K562 (cell line): ENCODE data around the gene TRIM14. TPM values are rescaled to one million over a fixed set of nuclear protein-coding genes. Genes with fewer than 3 reads are reported as not detected.
"Not testable (repeated sequence)": the region's sequence is repeated elsewhere in the genome, so short reads cannot be mapped to it uniquely, and the experiment has no call there.

Experiments
- ATAC-seq: fragments of 200-7000 bp; cut with Tn5 transposase; 3 replicates; pipeline ENCODE4 v1.9.1; 2020; ENCODE audit warnings: moderate library complexity
- BruUV-seq: library from RNA; stranded (reverse); fragments of 400-500 nt; replicated peaks from 2 replicates; lab custom pipeline; 2021; lab: Mats Ljungman, UMichigan
- CTCF ChIA-PET: fragments of 300-600 bp; formaldehyde crosslinking; extraction: SDS; loops from one replicate; lab custom pipeline; 2021; ENCODE audit warnings: low intra/inter-chr PET ratio; lab: Yijun Ruan, JAX
- POLR2A ChIA-PET: fragments of 300-600, 350-650 bp; sonication (Branson Sonifier 250); formaldehyde crosslinking; extraction: SDS; loops from one replicate; lab custom pipeline; 2021; ENCODE audit warnings: antibody characterized with exemption, inconsistent platforms; lab: Yijun Ruan, JAX
- DNase-seq, 4 experiments: peaks; one replicate each; pipeline versions ENCODE4 v3.0.0 to v3.0.0-alpha.2; 2011 to 2018; ENCODE audit warnings: low spot score in 3 of 4, mixed read lengths in 3 of 4; ENCODE audit errors: extremely low read depth in 1 of 4
- FAIRE-seq: peaks from 2 replicates; lab custom pipeline; 2011; peaks lifted over from hg19 to GRCh38; lab: Jason Lieb, UNC
- H2AFZ ChIP-seq: 2 replicates; pipeline ENCODE4 v1.6.0; 2011; ENCODE audit warnings: low read depth, low read length, control low read depth, inconsistent platforms
- H3K27ac ChIP-seq: fragments of 200-600 bp; 3 replicates; pipeline ENCODE4 v1.8.0; 2011; ENCODE audit warnings: low read depth, mild to moderate bottlenecking, control low read depth, inconsistent platforms, low read length, moderate library complexity, mixed read lengths; ENCODE audit errors: extremely low read depth
- H3K27me3 ChIP-seq, 2 experiments: fragments of 300-600 bp in 1 of 2; 2 replicates in 1 of 2; 3 replicates in 1 of 2; pipeline versions ENCODE4 v1.6.0 to v1.8.0; 2011; ENCODE audit warnings: inconsistent platforms in 2 of 2, low read length in 2 of 2, mild to moderate bottlenecking in 1 of 2, mixed read lengths in 1 of 2, moderate library complexity in 1 of 2; ENCODE audit not compliant: control insufficient read depth in 2 of 2, insufficient read depth in 2 of 2
- H3K36me3 ChIP-seq: fragments of 300-600 bp; 3 replicates; pipeline ENCODE4 v1.8.0; 2011; ENCODE audit warnings: mild to moderate bottlenecking, low read length, inconsistent platforms; ENCODE audit not compliant: control insufficient read depth, insufficient read depth
- H3K4me1 ChIP-seq, 2 experiments: fragments of 200-600 bp in 1 of 2; replicated peaks in 1 of 2; 2 replicates in 1 of 2; 3 replicates in 1 of 2; pipeline versions ENCODE4 v1.5.1 to v1.8.0; 2011; ENCODE audit warnings: inconsistent platforms in 2 of 2, low read length in 2 of 2, mild to moderate bottlenecking in 1 of 2, mixed read lengths in 1 of 2, moderate library complexity in 1 of 2; ENCODE audit not compliant: control insufficient read depth in 2 of 2, insufficient read depth in 2 of 2
- H3K4me2 ChIP-seq: 2 replicates; pipeline ENCODE4 v1.6.1; 2011; ENCODE audit warnings: low read length, control low read depth, inconsistent platforms, mixed read lengths; ENCODE audit not compliant: insufficient read depth
- H3K4me3 ChIP-seq: fragments of 200-600 bp; sonication (generic), shearing (Covaris generic); 2 replicates; pipeline ENCODE4 v1.5.1; 2016; ENCODE audit warnings: control low read depth, inconsistent platforms
- H3K79me2 ChIP-seq: fragments of 200-600 bp; 3 replicates; pipeline ENCODE4 v1.8.0; 2011; ENCODE audit warnings: low read length, inconsistent platforms; ENCODE audit not compliant: control insufficient read depth, insufficient read depth
- H3K9ac ChIP-seq, 2 experiments: 2 replicates each; pipeline versions ENCODE4 v1.6.0 to v1.6.1; 2011; ENCODE audit warnings: low read depth in 2 of 2, low read length in 2 of 2, control low read depth in 1 of 2, inconsistent platforms in 1 of 2, mild to moderate bottlenecking in 1 of 2, mixed read lengths in 1 of 2; ENCODE audit not compliant: insufficient read depth in 1 of 2
- H3K9me1 ChIP-seq: one replicate; pipeline ENCODE4 v1.6.0; 2011; ENCODE audit warnings: inconsistent platforms, mild to moderate bottlenecking, low read length, moderate library complexity; ENCODE audit not compliant: control insufficient read depth, insufficient read depth
- H3K9me3 ChIP-seq: replicated peaks from 2 replicates; pipeline ENCODE4 v1.5.1; 2011; ENCODE audit warnings: low read depth, low read length, inconsistent platforms; ENCODE audit not compliant: control insufficient read depth, insufficient read depth
- H4K20me1 ChIP-seq: replicated peaks from 2 replicates; pipeline ENCODE4 v1.6.1; 2011; ENCODE audit warnings: low read length, inconsistent platforms, mixed read lengths; ENCODE audit not compliant: control insufficient read depth, insufficient read depth
- CBFA2T3 ChIP-seq: fragments of 450-650 bp; IDR thresholded peaks from 2 replicates; pipeline ENCODE4 v1.6.1; 2017
- POLR2G ChIP-seq: fragments of 200-400 bp; formaldehyde crosslinking; IDR thresholded peaks from 2 replicates; pipeline ENCODE4 v1.6.1; 2017; ENCODE audit warnings: low read depth, mild to moderate bottlenecking, antibody characterized with exemption, low read length, moderate library complexity
- ZNF140 ChIP-seq: fragments of 250-450 bp; sonication (Bioruptor Pico); IDR thresholded peaks from 2 replicates; pipeline ENCODE4 v1.8.0; 2021; ENCODE audit warnings: moderate library complexity, mild to moderate bottlenecking, inconsistent platforms
- ZNF282 ChIP-seq: sonication (generic); formaldehyde crosslinking; IDR thresholded peaks from 2 replicates; pipeline ENCODE4 v1.8.1; 2023; ENCODE audit warnings: missing genetic modification reagents
- ZNF57 ChIP-seq: fragments of 450-650 bp; formaldehyde crosslinking; IDR thresholded peaks from 2 replicates; pipeline ENCODE4 v1.4.0; 2020; ENCODE audit warnings: mild to moderate bottlenecking, moderate library complexity
- WGBS: fragments of 100-300 bp; shearing (Covaris generic); methylation state at CpG from one replicate; pipeline ENCODE4 v1.1.6; 2016; ENCODE audit warnings: low coverage, mixed read lengths; ENCODE audit not compliant: insufficient coverage; ENCODE audit errors: missing lambda C conversion rate; 5-methylcytosine and 5-hydroxymethylcytosine counted together
- in situ Hi-C: fragments of 300-500 bp; cut with MboI; formaldehyde crosslinking; loops from 4 replicates; pipeline ENCODE4 v1.15.0; 2018; ENCODE audit warnings: inconsistent platforms, mixed read lengths
- intact Hi-C: fragments of 100-400 bp; cut with micrococcal nuclease; formaldehyde crosslinking; loops from 2 replicates; pipeline ENCODE4 v1.14.2; 2022
- polyA plus RNA-seq, 8 experiments: library from polyadenylated mRNA; depleted of rRNA in 4 of 8; stranded (reverse) in 5 of 8; unstranded in 3 of 8; fragments of >200 nt; fragmentation: Nextera tagmentation in 2 of 8; fragmentation: Illumina TruSeq in 1 of 8; extraction: Ambion mirVana in 2 of 8; extraction: Trizol in 1 of 8; gene quantifications; 2 replicates each; pipeline versions ENCODE4 v1.2.1 to v1.2.3, GENCODE V29; 2011 to 2014; ENCODE audit warnings: inconsistent platforms in 1 of 8, missing spikeins in 1 of 8
- small RNA-seq: library from RNA; depleted of rRNA; stranded (forward); fragments of <200 nt; gene quantifications from one replicate; pipeline ENCODE3, GENCODE V24; 2014
- total RNA-seq, 7 experiments: library from RNA; depleted of rRNA in 6 of 7; stranded (reverse); fragments of >200 nt in 6 of 7; fragmentation: Illumina TruSeq in 2 of 7; extraction: Trizol in 2 of 7; gene quantifications; 2 replicates each; pipeline versions ENCODE4 v1.2.1 to v1.2.3, GENCODE V29; 2011 to 2021; ENCODE audit warnings: low replicate concordance in 1 of 7

The TRIM14 gene
- total and polyA plus RNA-seq, 9 of the 15 experiments (the other 6 are each of a cell fraction or from before 2014, with no cell fraction given): 7.6 to 41.0 (median 17.9) TPM

DNA sequence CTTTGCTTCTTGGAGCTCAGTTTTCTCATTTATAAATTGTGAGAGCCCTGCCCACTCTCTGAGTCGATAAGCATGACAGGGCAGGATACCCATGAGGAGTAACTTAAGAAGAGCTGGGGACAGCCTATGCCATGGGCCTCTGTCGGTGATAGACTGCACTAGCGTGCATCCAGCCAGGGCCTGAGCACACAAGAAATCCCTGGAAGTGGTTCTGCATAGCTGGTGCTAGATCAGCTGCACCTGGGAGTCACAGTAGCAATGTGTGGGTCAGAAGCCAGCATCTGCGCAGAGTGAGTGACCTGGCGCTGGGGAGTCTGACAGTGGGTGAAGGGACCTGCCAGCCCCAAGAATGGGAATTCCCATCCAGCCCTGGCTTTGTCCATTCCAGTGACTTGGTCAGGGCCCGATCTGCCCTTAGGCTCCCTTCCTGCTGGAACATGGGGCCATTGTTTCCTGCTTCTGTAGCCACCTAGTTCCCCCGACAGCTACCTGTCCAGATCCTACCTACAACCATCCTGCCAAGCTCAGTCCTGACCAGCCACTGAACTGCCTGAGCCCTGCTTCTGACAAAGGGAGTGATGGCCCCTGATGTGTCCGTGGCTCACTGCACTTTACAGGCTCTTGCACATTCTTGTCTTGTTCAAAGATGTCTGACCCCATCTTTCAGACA is 98.4 kb downstream of the TRIM14 start:
- no TSS peak for BruUV-seq
- no peaks in the 10 kb centered on the region; a peak in 1 of 5 replicates for H3K4me1 ChIP-seq
- peak; percentile 35 for FAIRE-seq
- no peak overlapping the region for H3K4me3 ChIP-seq
- H3K4me2 ChIP-seq: no peak overlapping the region
- H3K9me1 ChIP-seq: no peaks in the 10 kb centered on the region
- 80% methylated on average over 7 of the region's 8 CpGs for WGBS
- TF ChIP-seq ZNF140: no peak
- peak; percentile 41; the same call in 1 of the 2 replicates for TF ChIP-seq POLR2G
- TF ChIP-seq CBFA2T3: no peak
- no peak for TF ChIP-seq ZNF282 (CRISPR knock-in tag)
- TF ChIP-seq ZNF57 (CRISPR knock-in tag): no peak
- H2AFZ ChIP-seq: no peak overlapping the region
- POLR2A ChIA-PET: interaction anchor here (0.7 to 2.6 kb wide), 7 partner anchors 10 to 99 kb away, joined by 3 to 10 read pairs (median 4); no protein-coding TSS in a partner anchor
- peak; percentile 22 for ATAC-seq
- peak overlapping the region in 1 of 2 experiments; percentile 17; a peak in 1 of 4 replicates for H3K9ac ChIP-seq
- H3K36me3 ChIP-seq: peaks cover 54% of the 10 kb centered on the region
- no peaks in the 10 kb centered on the region for H3K27me3 ChIP-seq
- intact Hi-C loops: no loop called here
- no peak for DNase-seq
- H4K20me1 ChIP-seq: peaks cover 4% of the 10 kb centered on the region; the same call in 1 of the 2 replicates
- H3K79me2 ChIP-seq: no peaks in the 10 kb centered on the region
- no peaks in the 10 kb centered on the region for H3K9me3 ChIP-seq
- no peak overlapping the region for H3K27ac ChIP-seq
- CTCF ChIA-PET: no interaction called here
- in situ Hi-C loops: no loop called here

DNA sequence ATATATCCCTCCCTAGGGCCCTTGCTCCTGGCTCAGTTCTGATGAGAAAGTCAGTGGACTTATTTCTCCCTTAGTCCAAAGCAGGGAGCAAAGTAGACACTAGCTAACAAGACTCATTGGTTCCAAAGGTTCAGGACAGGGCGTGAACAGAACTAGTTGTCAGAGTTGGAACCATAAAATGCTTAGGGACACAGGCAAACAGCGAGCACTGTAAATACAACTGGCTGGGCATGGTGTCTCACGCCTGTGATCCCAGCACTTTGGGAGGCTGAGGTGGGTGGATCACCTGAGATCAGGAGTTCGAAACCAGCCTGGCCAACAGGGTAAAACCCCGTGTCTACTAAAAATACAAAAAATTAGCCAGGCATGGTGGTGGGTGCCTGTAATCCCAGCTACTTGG is 99.2 kb downstream of the TRIM14 start:
- H3K9me3 ChIP-seq, H3K4me3 ChIP-seq, H3K9me1 ChIP-seq, H3K79me2 ChIP-seq, in situ Hi-C loops, H2AFZ ChIP-seq, intact Hi-C loops, DNase-seq, CTCF ChIA-PET, FAIRE-seq, H4K20me1 ChIP-seq, H3K9ac ChIP-seq, H3K4me1 ChIP-seq, H3K4me2 ChIP-seq, H3K27me3 ChIP-seq, BruUV-seq: not testable (repeated sequence)
- peak; percentile 2; the same call in 2 of the 3 replicates for ATAC-seq
- 71% methylated on average over 5 of the region's 5 CpGs for WGBS
- H3K36me3 ChIP-seq: peaks cover 62% of the 10 kb centered on the region
- POLR2A ChIA-PET: interaction anchor here (0.9 to 2.6 kb wide), 7 partner anchors 9 to 98 kb away, joined by 3 to 10 read pairs (median 4); partner anchors contain the start of gene TRMO
- peak overlapping the region; percentile 36; the same call in 1 of the 3 replicates for H3K27ac ChIP-seq

Small RNA genes within 50 kb of the gene (small RNA-seq; reads per million reads assigned to genes)
- gene RF00017 (not detected), gene RNU6-918P (not detected)

Other genes starting within 250 kb of the TRIM14 start
- 16.2 and 16.7 TPM in 2 replicates for gene TRMO, start 196.7 kb downstream of the TRIM14 start, total RNA-seq (2014; rRNA removed)
- 16.2 and 18.4 TPM in 2 replicates for gene TRMO, start 196.7 kb downstream of the TRIM14 start, total RNA-seq (2014; rRNA removed; fragmentation: Illumina TruSeq; extraction: Trizol)
- 22.4 and 22.9 TPM in 2 replicates for gene TRMO, start 196.7 kb downstream of the TRIM14 start, total RNA-seq (2015; rRNA removed; fragmentation: Illumina TruSeq; extraction: Trizol)
- 12.2 and 12.5 TPM in 2 replicates for gene TRMO, start 196.7 kb downstream of the TRIM14 start, total RNA-seq (2021)
- gene TRMO, start 196.7 kb downstream of the TRIM14 start, polyA plus RNA-seq (2011; rRNA removed): 14.2 and 16.3 TPM in 2 replicates
- gene TRMO, start 196.7 kb downstream of the TRIM14 start, polyA plus RNA-seq (2014; fragmentation: Illumina TruSeq; extraction: Trizol): 17.2 and 20.0 TPM in 2 replicates
- gene TRMO, start 196.7 kb downstream of the TRIM14 start, polyA plus RNA-seq (2014; fragmentation: Nextera tagmentation; extraction: Ambion mirVana): 10 to 100 TPM in 1 of 2 experiments, 1 to 10 TPM in 1; 5.6 to 12.8 TPM
- gene TRMO, start 196.7 kb downstream of the TRIM14 start, polyA plus RNA-seq (2014; rRNA removed): 17.2 and 18.4 TPM in 2 replicates
- 107 and 116 TPM in 2 replicates for gene HEMGN, start 181.1 kb downstream of the TRIM14 start, total RNA-seq (2014; rRNA removed)
- 182 and 209 TPM in 2 replicates for gene HEMGN, start 181.1 kb downstream of the TRIM14 start, total RNA-seq (2014; rRNA removed; fragmentation: Illumina TruSeq; extraction: Trizol)
- gene HEMGN, start 181.1 kb downstream of the TRIM14 start, total RNA-seq (2015; rRNA removed; fragmentation: Illumina TruSeq; extraction: Trizol): 54.3 and 56.3 TPM in 2 replicates
- 101 and 104 TPM in 2 replicates for gene HEMGN, start 181.1 kb downstream of the TRIM14 start, total RNA-seq (2021)
- 104 and 197 TPM in 2 replicates for gene HEMGN, start 181.1 kb downstream of the TRIM14 start, polyA plus RNA-seq (2011; rRNA removed)
- gene HEMGN, start 181.1 kb downstream of the TRIM14 start, polyA plus RNA-seq (2014; fragmentation: Illumina TruSeq; extraction: Trizol): 183 and 258 TPM in 2 replicates
- 100 to 1,000 TPM; 110 to 156 TPM for gene HEMGN, start 181.1 kb downstream of the TRIM14 start, polyA plus RNA-seq (2014; fragmentation: Nextera tagmentation; extraction: Ambion mirVana)
- gene HEMGN, start 181.1 kb downstream of the TRIM14 start, polyA plus RNA-seq (2014; rRNA removed): 124 and 137 TPM in 2 replicates
- gene ANP32B, start 135.9 kb downstream of the TRIM14 start, total RNA-seq (2014; rRNA removed): 90.3 and 90.7 TPM in 2 replicates
- gene ANP32B, start 135.9 kb downstream of the TRIM14 start, total RNA-seq (2014; rRNA removed; fragmentation: Illumina TruSeq; extraction: Trizol): 80.3 and 96.1 TPM in 2 replicates
- 68.9 and 78.4 TPM in 2 replicates for gene ANP32B, start 135.9 kb downstream of the TRIM14 start, total RNA-seq (2015; rRNA removed; fragmentation: Illumina TruSeq; extraction: Trizol)
- gene ANP32B, start 135.9 kb downstream of the TRIM14 start, total RNA-seq (2021): 384 and 454 TPM in 2 replicates
- 135 and 147 TPM in 2 replicates for gene ANP32B, start 135.9 kb downstream of the TRIM14 start, polyA plus RNA-seq (2011; rRNA removed)
- 711 and 815 TPM in 2 replicates for gene ANP32B, start 135.9 kb downstream of the TRIM14 start, polyA plus RNA-seq (2014; fragmentation: Illumina TruSeq; extraction: Trizol)
- 100 to 1,000 TPM in 1 of 2 experiments, 10 to 100 TPM in 1; 87.2 to 141 TPM for gene ANP32B, start 135.9 kb downstream of the TRIM14 start, polyA plus RNA-seq (2014; fragmentation: Nextera tagmentation; extraction: Ambion mirVana)
- 331 and 380 TPM in 2 replicates for gene ANP32B, start 135.9 kb downstream of the TRIM14 start, polyA plus RNA-seq (2014; rRNA removed)
- gene NANS, start 62.5 kb downstream of the TRIM14 start, total RNA-seq (2014; rRNA removed): 181 and 197 TPM in 2 replicates
- gene NANS, start 62.5 kb downstream of the TRIM14 start, total RNA-seq (2014; rRNA removed; fragmentation: Illumina TruSeq; extraction: Trizol): 124 and 133 TPM in 2 replicates
- gene NANS, start 62.5 kb downstream of the TRIM14 start, total RNA-seq (2015; rRNA removed; fragmentation: Illumina TruSeq; extraction: Trizol): 151 and 156 TPM in 2 replicates
- 127 and 133 TPM in 2 replicates for gene NANS, start 62.5 kb downstream of the TRIM14 start, total RNA-seq (2021)
- gene NANS, start 62.5 kb downstream of the TRIM14 start, polyA plus RNA-seq (2011; rRNA removed): 124 and 143 TPM in 2 replicates
- gene NANS, start 62.5 kb downstream of the TRIM14 start, polyA plus RNA-seq (2014; fragmentation: Illumina TruSeq; extraction: Trizol): 137 TPM in 2 replicates
- gene NANS, start 62.5 kb downstream of the TRIM14 start, polyA plus RNA-seq (2014; fragmentation: Nextera tagmentation; extraction: Ambion mirVana): 10 to 100 TPM; 37.1 to 64.3 TPM
- gene NANS, start 62.5 kb downstream of the TRIM14 start, polyA plus RNA-seq (2014; rRNA removed): 127 and 141 TPM in 2 replicates
- 13.4 and 20.8 TPM in 2 replicates for gene CORO2A, start 73.4 kb upstream of the TRIM14 start, total RNA-seq (2014; rRNA removed)
- gene CORO2A, start 73.4 kb upstream of the TRIM14 start, total RNA-seq (2014; rRNA removed; fragmentation: Illumina TruSeq; extraction: Trizol): 17.5 and 20.0 TPM in 2 replicates
- 16.3 and 16.5 TPM in 2 replicates for gene CORO2A, start 73.4 kb upstream of the TRIM14 start, total RNA-seq (2015; rRNA removed; fragmentation: Illumina TruSeq; extraction: Trizol)
- gene CORO2A, start 73.4 kb upstream of the TRIM14 start, total RNA-seq (2021): 21.1 and 21.3 TPM in 2 replicates
- 13.2 and 18.7 TPM in 2 replicates for gene CORO2A, start 73.4 kb upstream of the TRIM14 start, polyA plus RNA-seq (2011; rRNA removed)
- gene CORO2A, start 73.4 kb upstream of the TRIM14 start, polyA plus RNA-seq (2014; fragmentation: Illumina TruSeq; extraction: Trizol): 23.5 and 26.6 TPM in 2 replicates
- gene CORO2A, start 73.4 kb upstream of the TRIM14 start, polyA plus RNA-seq (2014; fragmentation: Nextera tagmentation; extraction: Ambion mirVana): 10 to 100 TPM in 1 of 2 experiments, 1 to 10 TPM in 1; 9.5 to 12.2 TPM
- gene CORO2A, start 73.4 kb upstream of the TRIM14 start, polyA plus RNA-seq (2014; rRNA removed): 18.0 and 20.3 TPM in 2 replicates
- 5.3 and 6.1 TPM in 2 replicates for gene TBC1D2, start 136.4 kb upstream of the TRIM14 start, total RNA-seq (2014; rRNA removed)
- 1.4 and 1.8 TPM in 2 replicates for gene TBC1D2, start 136.4 kb upstream of the TRIM14 start, total RNA-seq (2014; rRNA removed; fragmentation: Illumina TruSeq; extraction: Trizol)
- gene TBC1D2, start 136.4 kb upstream of the TRIM14 start, total RNA-seq (2015; rRNA removed; fragmentation: Illumina TruSeq; extraction: Trizol): 3.2 and 3.8 TPM in 2 replicates
- gene TBC1D2, start 136.4 kb upstream of the TRIM14 start, total RNA-seq (2021): 6.1 and 7.0 TPM in 2 replicates
- gene TBC1D2, start 136.4 kb upstream of the TRIM14 start, polyA plus RNA-seq (2011; rRNA removed): 2.5 and 3.5 TPM in 2 replicates
- gene TBC1D2, start 136.4 kb upstream of the TRIM14 start, polyA plus RNA-seq (2014; fragmentation: Illumina TruSeq; extraction: Trizol): 2.2 and 3.9 TPM in 2 replicates
- under 1 TPM; 0.10 to 0.21 TPM for gene TBC1D2, start 136.4 kb upstream of the TRIM14 start, polyA plus RNA-seq (2014; fragmentation: Nextera tagmentation; extraction: Ambion mirVana)
- 5.2 and 5.4 TPM in 2 replicates for gene TBC1D2, start 136.4 kb upstream of the TRIM14 start, polyA plus RNA-seq (2014; rRNA removed)